Stimulated activated CD4-positive, alpha-beta T cell treated with anti-CD3 and anti-CD28 coated beads, Interleukin-1b, Interleukin-23, amount 100 ng/mL, for 24 hours (primary cell): Measurements from ENCODE around the gene SPDEF.

ENCODE experiments used
- DNase-seq, 4 experiments: peaks; one replicate each; pipeline ENCODE4 v3.0.0-alpha.2; 2020; ENCODE audit warnings: low read depth in 4 of 4, low spot score in 1 of 4

SPDEF gene

DNA sequence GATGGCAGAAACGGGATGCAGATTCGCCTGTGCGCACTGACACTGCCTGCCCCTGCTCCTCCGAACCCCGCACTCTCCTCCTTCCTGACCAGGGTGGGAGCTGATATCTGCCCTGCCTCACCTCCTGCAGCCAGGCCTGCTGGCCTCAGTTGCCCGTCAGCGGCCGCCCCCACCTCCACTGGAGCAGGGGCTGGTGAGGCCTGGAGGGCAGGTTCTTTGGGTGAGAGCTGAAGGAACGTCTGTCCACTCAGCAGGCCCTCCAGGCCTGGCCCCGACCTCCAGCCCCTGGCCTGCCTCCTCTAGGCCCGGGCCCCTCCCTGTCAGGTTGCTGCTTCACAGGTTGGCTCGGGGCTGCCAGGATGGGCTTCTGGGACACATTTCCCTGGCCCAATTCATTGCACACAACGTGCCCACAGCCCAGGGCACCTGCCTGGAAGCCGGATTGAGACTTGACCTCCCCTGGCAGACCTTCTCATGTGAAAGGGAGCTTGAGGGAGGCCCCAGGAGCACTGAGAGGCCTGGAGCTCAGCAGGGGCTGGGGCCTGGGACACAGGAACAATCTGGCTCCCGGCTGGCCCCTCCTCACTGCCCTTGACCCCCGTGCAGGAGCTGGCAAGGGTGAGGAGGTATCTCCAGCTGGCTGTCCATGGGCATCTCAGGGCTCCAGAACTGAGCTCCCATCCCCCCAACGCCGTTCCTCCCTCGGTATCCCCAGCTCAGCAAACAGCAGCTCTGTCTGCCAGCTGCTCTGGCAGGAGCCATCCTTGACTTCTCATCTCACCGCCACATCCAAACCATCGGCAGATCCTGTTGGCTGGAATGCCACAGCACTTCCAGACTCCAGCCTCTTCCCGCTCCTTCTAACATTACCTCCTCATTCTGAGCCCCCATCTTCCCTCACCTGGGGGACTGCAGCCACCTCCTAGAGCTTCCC, 39.5 kb downstream of the SPDEF start:
- DNase-seq = no peak

DNA sequence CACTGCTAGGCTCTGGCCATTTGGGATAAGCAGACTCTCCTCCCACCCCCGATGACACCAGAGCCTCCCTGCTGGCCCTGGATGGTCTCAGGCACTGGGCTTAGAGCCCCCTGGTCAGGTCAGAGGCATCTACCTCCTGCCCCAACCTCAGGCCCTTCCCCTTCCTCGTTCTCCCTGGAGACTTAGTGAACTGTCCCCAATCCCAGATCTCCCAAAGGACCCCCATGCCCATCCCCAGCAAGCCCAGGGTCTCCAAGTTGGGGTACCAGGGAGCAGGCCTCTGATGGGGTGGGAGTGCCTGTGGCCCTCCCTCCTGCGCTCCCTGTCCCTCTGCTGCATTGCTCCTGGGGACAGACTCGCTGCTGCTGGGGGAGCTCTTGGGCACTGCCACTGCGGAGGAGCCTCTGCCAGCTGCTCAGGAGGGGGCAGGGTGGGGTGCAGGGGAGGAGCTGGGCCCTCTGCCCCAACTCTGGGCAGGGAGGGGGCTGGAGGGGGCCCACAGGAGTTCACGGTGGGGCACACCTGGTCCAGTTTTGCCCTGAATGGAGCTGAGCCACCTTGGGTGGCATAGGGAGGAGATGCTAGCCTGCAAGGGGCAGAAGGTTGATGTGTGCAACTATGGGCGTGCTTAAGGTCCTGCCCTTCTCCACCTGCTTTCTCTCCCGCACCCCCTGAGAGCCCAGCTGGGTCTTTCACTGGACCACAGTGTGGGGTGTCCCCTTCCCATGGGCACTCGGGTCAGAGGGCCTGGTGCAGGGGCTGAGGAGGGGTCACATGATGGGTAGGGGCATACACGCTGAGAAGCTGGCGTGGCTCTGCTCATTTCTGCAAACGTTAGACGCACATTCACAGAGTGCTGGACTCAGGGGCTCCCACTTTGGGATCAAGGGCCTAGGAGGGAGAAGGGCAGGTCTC, 40.4 kb downstream of the SPDEF start:
- no peak for DNase-seq

DNA sequence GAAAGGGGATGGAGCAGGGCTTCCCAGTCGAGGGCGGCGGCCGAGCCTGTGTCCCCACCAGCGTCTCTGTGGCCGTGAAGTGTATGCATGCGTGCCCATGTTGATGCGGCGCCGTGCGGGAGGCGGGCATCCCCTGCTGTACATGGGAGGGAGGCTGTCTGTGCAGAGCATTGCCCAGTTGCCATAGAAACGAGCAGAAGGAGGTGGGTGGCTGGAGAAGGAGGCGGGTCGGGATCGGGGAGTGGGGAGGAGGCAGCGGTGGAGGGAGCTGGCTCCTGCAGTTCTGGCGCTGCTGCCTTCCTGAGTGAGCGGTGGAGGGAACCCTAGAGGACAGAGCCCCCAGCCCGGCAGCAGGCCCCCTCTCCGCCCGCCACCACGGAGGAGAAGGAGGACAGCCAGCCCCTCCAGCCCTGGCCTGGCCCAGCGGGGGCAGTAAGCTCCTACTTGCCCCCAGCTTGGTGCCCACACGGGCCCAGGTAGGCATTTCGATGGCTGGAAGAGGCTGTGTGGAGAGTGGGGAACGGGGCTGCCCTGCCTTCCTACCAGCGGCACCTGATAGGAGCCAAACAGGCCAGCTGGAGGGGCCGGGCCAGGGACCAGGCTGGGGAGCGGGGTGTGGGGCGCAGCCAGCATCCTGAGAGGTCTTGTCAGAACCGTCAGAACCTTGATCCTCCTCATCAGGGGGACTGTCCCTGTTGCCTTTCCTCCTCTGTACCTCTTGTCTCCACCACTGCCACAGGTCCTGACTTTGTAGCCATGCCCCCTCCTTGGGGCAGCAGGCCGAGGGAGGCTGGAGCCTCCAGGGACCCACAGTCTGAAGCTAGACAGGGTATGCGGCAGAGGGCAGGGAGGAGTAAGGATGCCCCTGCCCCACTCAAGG, 41.3 kb downstream of the SPDEF start:
- no peak for DNase-seq

GRCh38 chr6:34514112-34514511, 42.0 kb downstream of the SPDEF start:
- no peak for DNase-seq

GRCh38 chr6:34513646-34514045, 42.5 kb downstream of the SPDEF start:
- no peak for DNase-seq

GRCh38 chr6:34512738-34513115, 43.4 kb downstream of the SPDEF start:
- DNase-seq = no peak

DNA sequence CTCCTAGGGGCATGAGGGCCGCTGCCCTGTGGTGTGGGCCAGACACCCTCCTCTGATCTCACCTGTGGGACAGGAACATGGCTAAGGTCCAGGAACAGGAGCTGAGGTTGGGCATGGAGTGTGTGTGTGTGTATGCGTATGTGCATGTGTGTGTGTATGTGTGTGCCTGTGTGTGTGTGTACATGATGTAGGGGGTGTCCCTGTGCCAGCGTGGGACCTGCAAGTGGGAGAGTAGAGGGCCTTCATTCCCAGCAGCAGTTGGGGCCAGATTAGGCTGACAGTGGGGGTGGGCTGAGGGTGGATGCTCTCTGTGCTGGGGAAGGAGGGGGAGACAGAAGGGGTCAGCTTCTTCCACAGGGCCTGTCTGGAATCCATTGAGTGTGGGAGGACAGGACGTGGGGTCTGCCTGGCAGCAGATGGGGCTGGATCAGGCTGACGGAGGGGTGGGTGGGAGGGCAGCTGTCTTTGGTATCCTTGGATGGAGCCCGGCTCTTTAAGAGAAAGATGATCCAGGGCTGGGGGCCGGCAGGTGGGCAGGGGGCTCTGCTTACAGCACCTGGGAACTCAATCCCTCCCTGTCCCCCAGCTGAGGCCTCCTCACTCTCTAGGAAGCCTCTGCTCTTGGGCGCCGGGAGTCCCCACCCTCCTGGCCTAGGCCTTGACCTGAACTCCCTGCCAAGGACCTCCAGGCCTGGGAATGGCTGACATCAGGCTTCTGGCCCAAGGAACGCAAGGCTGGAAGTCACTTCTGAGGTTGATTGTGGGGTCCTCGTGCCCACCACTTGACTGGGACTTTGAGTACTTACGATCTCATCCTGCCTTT, 44.0 kb downstream of the SPDEF start:
- no peak for DNase-seq

DNA sequence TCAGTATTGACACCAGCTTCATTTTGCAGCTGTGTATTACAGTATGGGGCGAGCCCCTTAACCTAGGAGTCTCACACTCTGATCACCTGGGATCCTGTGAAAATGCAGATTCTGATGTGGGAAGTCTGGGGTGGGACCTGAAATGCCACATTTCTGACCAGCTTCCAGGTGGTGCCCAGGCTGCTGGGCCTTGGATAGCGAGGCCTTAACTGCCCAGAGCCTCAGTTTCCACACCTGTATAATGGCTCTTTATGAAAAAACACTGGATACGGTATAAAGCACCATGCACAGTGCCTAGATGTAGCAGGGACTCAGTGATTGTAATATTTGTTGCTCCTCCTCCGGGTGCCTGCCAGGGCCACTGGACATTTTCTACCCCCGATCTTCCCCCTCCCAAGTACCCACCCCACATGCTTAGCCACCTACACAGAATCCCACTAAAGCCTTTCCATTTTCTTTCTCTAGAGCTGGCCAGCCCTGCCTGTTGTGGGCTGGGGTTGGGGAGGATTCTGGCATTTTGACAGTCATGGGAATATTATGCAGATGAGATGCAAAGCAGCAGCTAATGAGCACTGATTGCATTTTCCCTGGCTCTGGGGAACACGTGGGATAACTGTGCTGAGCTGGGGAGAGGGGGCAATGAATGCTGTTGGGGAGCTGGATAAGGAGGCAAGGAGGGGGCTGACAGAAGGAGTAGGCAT, 44.8 kb downstream of the SPDEF start:
- DNase-seq = no peak

DNA sequence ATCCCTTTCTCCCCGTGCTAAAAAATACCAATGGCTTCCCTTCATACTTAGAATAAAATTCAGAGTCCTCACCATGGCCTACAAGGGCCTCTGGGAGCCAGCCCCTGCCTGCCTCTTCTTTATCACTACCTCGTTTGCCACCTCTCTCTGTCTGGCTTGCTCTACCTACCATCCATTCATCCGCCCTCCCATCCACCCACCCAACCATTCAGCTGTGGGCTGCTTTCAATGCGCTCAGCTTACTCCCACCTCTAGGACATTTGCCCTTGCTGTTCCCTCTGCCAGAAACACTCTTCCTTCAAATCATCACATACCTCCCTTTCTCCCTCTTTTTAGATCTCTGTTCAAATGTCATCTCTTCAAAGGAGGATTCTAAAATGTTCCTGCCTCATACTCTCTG, 45.8 kb downstream of the SPDEF start:
- DNase-seq = no peak

DNA sequence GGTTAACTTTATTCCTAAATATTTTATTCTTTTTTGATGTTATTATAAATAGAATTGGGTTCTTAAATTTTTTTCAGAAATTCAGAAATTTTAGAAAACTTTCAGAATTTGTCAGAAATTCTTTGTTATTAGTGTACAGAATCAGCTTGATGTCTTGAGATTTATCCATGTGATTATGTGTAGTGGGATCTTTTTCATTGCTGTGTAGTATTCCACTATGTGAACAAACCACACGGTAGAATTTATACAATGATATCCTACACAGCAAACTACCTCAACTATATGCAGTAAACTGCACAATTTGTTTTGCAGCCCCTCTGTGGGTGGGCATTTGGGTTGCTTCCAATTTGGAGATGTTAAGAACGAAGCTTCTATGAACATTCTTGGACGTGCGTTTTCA, 46.3 kb downstream of the SPDEF start:
- DNase-seq = no peak

DNA sequence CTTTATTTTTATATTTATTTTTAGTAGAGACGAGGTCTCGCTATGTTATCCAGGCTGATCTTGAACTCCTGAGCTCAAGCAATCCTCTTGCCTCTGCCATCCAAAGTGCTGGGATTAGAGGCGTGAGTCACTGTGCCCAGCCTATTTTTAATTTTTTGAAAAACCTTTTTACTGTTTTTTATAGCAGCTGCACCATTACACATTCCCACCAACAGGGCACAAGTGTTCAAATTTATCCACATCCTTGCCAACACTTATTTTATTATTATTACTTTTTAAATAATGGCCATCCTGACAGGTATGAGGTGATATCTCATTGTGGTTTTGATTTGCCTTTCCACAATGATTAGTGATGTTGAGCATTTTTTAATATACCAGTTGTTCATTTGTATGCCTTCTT, 47.7 kb downstream of the SPDEF start:
- no peak for DNase-seq

DNA sequence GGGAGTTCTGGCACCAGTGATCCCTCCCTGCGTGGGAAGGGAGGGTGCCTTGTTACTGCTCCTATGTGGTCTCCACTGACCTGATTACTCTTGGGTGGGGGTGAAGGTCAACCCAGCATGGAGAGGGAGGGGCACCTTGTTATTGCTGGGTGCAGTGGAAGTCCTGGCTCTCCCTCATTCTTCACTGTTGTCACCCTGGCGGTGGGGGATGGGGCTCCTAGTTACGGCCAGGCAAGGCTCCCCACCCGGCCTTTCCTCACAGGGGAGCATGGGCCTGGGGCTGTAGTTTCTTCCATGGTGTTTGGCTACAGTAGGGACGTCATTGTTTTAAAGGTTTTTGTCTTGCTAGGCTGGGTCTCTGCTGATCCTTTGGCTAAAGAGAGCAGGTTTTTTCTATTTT, 49.4 kb downstream of the SPDEF start:
- DNase-seq = no peak

DNA sequence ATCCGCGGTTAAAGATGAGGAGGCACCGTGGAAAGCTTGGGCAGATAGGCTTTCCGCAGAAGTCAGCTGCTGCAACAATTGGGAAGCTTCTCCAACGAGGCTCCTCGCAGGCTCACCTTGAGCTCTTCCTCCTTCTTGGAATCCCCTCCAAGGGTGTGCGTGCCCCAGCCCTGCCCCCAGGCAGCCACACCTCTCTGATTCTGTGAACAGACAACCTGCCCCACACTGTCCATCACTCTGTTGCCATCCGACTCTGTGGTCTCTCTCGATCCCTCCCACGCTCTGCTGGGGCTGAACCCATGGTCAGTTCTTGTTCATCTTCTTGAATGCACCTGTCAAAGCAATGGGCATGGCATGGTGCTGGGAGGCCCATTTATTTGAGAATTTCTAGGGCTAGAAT, 58.7 kb downstream of the SPDEF start:
- DNase-seq = no peak

DNA sequence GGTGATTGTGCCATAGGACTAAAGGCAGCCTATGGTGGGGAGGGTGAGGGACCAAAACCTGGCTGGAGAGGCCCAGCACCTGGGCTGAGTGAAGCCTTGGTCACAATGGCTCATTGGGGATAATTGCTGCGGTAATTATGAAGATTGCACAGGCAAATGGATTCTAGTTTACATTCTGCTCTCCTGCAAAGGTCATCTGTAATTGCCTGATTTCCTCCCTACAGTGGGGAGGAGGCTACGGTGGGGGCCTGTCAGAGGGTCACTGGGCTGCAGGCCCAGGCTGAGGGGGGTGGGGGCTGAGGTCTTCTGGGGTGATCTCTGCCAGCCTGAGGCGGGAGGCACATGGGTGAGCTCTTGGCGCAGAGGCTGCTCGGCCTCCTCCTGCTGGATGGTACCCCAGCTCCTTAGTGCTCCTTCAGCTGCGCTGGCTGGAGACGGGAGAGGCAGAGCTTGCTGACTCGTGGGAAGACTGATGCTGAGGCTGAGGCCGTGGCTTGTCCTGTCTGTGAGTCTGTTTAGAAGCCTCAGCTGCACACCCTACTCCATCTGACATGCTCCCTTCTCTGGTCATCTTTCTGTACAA, 59.9 kb downstream of the SPDEF start:
- DNase-seq = no peak

DNA sequence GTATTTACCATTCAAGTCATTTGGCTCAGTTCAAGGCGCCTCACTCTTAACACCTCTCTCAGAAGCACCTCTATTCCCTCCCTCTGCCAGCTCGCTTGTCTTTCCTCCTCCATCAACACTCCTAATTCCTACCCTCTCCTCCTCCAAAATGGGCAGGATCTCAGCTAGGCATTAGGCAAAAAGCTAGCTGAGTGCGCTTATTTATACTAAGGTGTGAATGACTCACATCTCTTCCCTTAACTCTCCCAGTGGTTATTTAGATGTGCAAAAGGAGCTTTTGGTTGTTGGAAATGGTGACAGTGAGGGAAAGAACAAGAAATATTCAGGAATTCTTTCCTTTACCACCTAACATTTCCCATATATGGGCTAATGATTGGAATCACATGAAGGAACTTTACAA, 61.2 kb downstream of the SPDEF start:
- no peak for DNase-seq

- no peak for DNase-seq
These were observed 62.8 kb downstream of the SPDEF start for GRCh38 chr6:34493344-34493743.

- DNase-seq = no peak
These were observed 65.1 kb downstream of the SPDEF start for GRCh38 chr6:34491091-34491430.

DNA sequence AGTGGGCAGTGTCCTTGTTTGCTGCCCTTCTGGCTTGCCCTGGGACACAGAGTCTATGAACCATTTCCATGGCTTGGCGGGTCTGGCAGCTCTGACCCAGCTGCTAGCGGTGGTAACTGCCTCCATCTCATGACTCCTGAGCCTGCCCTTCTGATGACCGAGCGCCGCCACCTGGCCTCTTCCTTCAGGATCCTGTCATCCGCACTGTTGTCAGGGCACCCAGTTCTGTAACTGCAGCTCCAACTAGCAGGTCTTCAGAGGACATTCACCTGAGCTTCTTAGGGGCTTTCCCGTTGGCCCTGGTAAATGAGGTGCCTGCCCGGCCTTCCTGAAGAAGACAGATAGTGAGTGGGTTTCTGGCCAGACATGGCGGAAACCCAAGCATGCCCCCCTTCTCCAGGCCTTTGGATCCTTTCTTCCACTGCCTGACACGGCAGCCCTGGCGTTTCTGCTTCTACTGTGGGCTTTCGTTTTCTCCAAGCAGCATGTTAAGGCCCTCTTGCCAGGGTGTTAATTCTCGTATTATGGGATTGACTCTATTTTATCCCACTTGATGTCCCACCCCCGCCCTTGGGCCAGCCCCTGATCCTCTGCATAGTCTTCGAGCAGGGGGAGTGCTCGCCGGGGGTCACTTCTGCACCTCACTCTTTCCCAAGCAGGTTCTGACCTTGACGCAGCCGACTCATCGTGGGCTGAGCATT, 65.6 kb downstream of the SPDEF start:
- DNase-seq = no peak
